Measurements from ENCODE around the gene CDC34.

DNA sequence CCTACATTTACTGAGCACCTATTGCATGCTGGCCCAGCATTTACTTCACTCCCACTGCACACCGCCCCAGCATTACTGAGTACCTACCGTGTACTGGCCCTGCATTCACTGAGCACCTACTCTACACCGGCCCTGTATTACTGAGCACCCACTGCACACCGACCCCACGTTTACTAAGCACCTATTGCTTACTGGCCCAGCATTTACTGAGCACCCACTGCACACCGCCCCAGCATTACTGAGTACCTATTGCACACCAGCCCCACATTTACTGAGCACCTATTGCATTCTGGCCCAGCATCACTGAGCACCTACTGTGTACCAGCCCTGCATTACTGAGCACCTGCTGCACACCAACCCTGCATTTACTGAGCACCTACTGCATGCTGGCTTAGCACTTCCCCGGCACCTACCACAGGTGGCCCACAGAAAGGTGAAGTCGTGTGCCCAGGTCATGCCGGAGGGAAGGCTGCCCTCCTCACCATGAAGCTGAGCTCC is 17.3 kb upstream of the CDC34 start:
- TF ChIP-seq, protein P1, sequence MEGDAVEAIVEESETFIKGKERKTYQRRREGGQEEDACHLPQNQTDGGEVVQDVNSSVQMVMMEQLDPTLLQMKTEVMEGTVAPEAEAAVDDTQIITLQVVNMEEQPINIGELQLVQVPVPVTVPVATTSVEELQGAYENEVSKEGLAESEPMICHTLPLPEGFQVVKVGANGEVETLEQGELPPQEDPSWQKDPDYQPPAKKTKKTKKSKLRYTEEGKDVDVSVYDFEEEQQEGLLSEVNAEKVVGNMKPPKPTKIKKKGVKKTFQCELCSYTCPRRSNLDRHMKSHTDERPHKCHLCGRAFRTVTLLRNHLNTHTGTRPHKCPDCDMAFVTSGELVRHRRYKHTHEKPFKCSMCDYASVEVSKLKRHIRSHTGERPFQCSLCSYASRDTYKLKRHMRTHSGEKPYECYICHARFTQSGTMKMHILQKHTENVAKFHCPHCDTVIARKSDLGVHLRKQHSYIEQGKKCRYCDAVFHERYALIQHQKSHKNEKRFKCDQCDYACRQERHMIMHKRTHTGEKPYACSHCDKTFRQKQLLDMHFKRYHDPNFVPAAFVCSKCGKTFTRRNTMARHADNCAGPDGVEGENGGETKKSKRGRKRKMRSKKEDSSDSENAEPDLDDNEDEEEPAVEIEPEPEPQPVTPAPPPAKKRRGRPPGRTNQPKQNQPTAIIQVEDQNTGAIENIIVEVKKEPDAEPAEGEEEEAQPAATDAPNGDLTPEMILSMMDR (IDR thresholded peaks at IDR 0.05): no peak
- TF ChIP-seq POLR2A (IDR thresholded peaks at IDR 0.05): no peak
- no peak for TF ChIP-seq EP300 (IDR thresholded peaks at IDR 0.05; ENCODE audit: low read depth)
